IMR-90 (cell line): ENCODE data around the gene CROCC. TPM values are rescaled to one million over a fixed set of nuclear protein-coding genes. Genes with fewer than 3 reads are reported as not detected.

ENCODE experiments used
- ATAC-seq: fragments of 200-7000 bp; cut with Tn5 transposase; 2 replicates; pipeline ENCODE4 v1.9.1; 2020; ENCODE audit warnings: low read depth, mild to moderate bottlenecking, moderate library complexity
- BruUV-seq: library from RNA; stranded (reverse); fragments of 400-500 nt; replicated peaks from 2 replicates; lab custom pipeline; 2021; lab: Mats Ljungman, UMichigan
- CTCF ChIA-PET: fragments of 300-600 bp; formaldehyde crosslinking; extraction: SDS; loops from one replicate; lab custom pipeline; 2021; ENCODE audit warnings: antibody characterized with exemption; lab: Yijun Ruan, JAX
- POLR2A ChIA-PET: fragments of 300-600 bp; sonication (Branson Sonifier 250); formaldehyde crosslinking; loops from one replicate; lab custom pipeline; 2022; ENCODE audit warnings: antibody characterized with exemption; ENCODE audit not compliant: unreplicated experiment; lab: Charles Lee
- DNase-seq: peaks from one replicate; pipeline ENCODE4 v3.0.0; 2013
- H2AFZ ChIP-seq: replicated peaks from 2 replicates; pipeline ENCODE3; 2013; ENCODE audit warnings: low read length, mild to moderate bottlenecking; ENCODE audit not compliant: poor library complexity
- H2AK5ac ChIP-seq: 2 replicates; pipeline ENCODE4 v1.6.1; 2013; ENCODE audit warnings: low read depth, low read length, inconsistent platforms
- H2AK9ac ChIP-seq: replicated peaks from 2 replicates; pipeline ENCODE3; 2013; ENCODE audit warnings: mild to moderate bottlenecking, low read depth, low read length, moderate library complexity; ENCODE audit not compliant: poor library complexity
- H2BK120ac ChIP-seq: 2 replicates; pipeline ENCODE4 v1.6.1; 2013; ENCODE audit warnings: low read depth, low read length, inconsistent platforms
- H2BK15ac ChIP-seq: 3 replicates; pipeline ENCODE4 v1.6.1; 2013; ENCODE audit warnings: low read depth, low read length, inconsistent platforms
- H2BK20ac ChIP-seq: 2 replicates; pipeline ENCODE4 v1.6.1; 2013; ENCODE audit warnings: low read depth, mild to moderate bottlenecking, inconsistent platforms, low read length, moderate library complexity
- H2BK5ac ChIP-seq: 2 replicates; pipeline ENCODE4 v1.6.1; 2013; ENCODE audit warnings: mild to moderate bottlenecking, low read depth, low read length, inconsistent platforms; ENCODE audit not compliant: poor library complexity, severe bottlenecking
- H3K14ac ChIP-seq: replicated peaks from 2 replicates; pipeline ENCODE4 v1.6.1; 2013; ENCODE audit warnings: low read depth, low read length, inconsistent platforms
- H3K18ac ChIP-seq: 2 replicates; pipeline ENCODE4 v1.6.1; 2013; ENCODE audit warnings: low read depth, low read length, control low read depth
- H3K23ac ChIP-seq: 2 replicates; pipeline ENCODE4 v1.6.1; 2013; ENCODE audit warnings: low read depth, low read length, inconsistent platforms
- H3K27ac ChIP-seq: 2 replicates; pipeline ENCODE4 v1.5.1; 2013; ENCODE audit warnings: mild to moderate bottlenecking, control low read depth, low read length; ENCODE audit not compliant: insufficient read depth
- H3K27me3 ChIP-seq: 2 replicates; pipeline ENCODE4 v1.6.1; 2013; ENCODE audit warnings: low read length; ENCODE audit not compliant: control insufficient read depth, insufficient read depth
- H3K36me3 ChIP-seq: 2 replicates; pipeline ENCODE4 v1.6.1; 2013; ENCODE audit warnings: low read length, mixed read lengths; ENCODE audit not compliant: control insufficient read depth, insufficient read depth
- H3K4ac ChIP-seq: 2 replicates; pipeline ENCODE4 v1.6.1; 2013; ENCODE audit warnings: low read depth, low read length, inconsistent platforms
- H3K4me1 ChIP-seq: 2 replicates; pipeline ENCODE4 v1.6.1; 2013; ENCODE audit warnings: low read length, mixed read lengths; ENCODE audit not compliant: control insufficient read depth, insufficient read depth
- H3K4me2 ChIP-seq: 2 replicates; pipeline ENCODE4 v1.6.1; 2013; ENCODE audit warnings: low read depth, mild to moderate bottlenecking, control low read depth, low read length, moderate library complexity
- H3K4me3 ChIP-seq: 2 replicates; pipeline ENCODE4 v1.5.1; 2013; ENCODE audit warnings: low read depth, mild to moderate bottlenecking, control low read depth, low read length, moderate library complexity; ENCODE audit not compliant: insufficient read depth
- H3K56ac ChIP-seq: 2 replicates; pipeline ENCODE4 v1.6.1; 2013; ENCODE audit warnings: low read length, inconsistent platforms; ENCODE audit not compliant: insufficient read depth; ENCODE audit errors: extremely low read depth
- H3K79me1 ChIP-seq, 2 experiments: 2 replicates each; pipeline ENCODE4 v1.6.1; 2013; ENCODE audit warnings: low read length in 2 of 2, inconsistent platforms in 1 of 2, low read depth in 1 of 2
- H3K9ac ChIP-seq: 2 replicates; pipeline ENCODE4 v1.6.1; 2013; ENCODE audit warnings: low read depth, low read length, control low read depth
- H3K9me1 ChIP-seq: 2 replicates; pipeline ENCODE4 v1.6.1; 2013; ENCODE audit warnings: low read length, inconsistent platforms; ENCODE audit not compliant: insufficient read depth
- H3K9me3 ChIP-seq: 2 replicates; pipeline ENCODE4 v1.6.1; 2013; ENCODE audit warnings: low read length; ENCODE audit not compliant: control insufficient read depth, insufficient read depth
- H4K20me1 ChIP-seq: 2 replicates; pipeline ENCODE4 v1.6.1; 2013; ENCODE audit warnings: low read length, inconsistent platforms; ENCODE audit not compliant: insufficient read depth
- H4K5ac ChIP-seq: 2 replicates; pipeline ENCODE4 v1.6.1; 2013; ENCODE audit warnings: mild to moderate bottlenecking, low read depth, low read length, control low read depth
- H4K8ac ChIP-seq, 2 experiments: 2 replicates each; pipeline ENCODE4 v1.6.1; 2013; ENCODE audit warnings: low read depth in 2 of 2, low read length in 2 of 2, control low read depth in 1 of 2, inconsistent platforms in 1 of 2
- H4K91ac ChIP-seq: 2 replicates; pipeline ENCODE4 v1.6.1; 2013; ENCODE audit warnings: low read depth, low read length, inconsistent platforms; ENCODE audit not compliant: insufficient read depth
- BHLHE40 ChIP-seq: fragments of 150-350 bp; IDR thresholded peaks from 2 replicates; pipeline ENCODE4 v1.6.1; 2016; ENCODE audit warnings: mild to moderate bottlenecking, low read depth, low read length
- MAFK ChIP-seq: IDR thresholded peaks from 2 replicates; pipeline ENCODE4 v1.6.1; 2012; ENCODE audit warnings: low read depth, low read length, improper control_type of control experiment
- MXI1 ChIP-seq: IDR thresholded peaks from 2 replicates; pipeline ENCODE4 v1.6.1; 2012; ENCODE audit warnings: low read depth, mild to moderate bottlenecking, low read length, moderate library complexity, borderline replicate concordance
- RAD21 ChIP-seq: IDR thresholded peaks from 2 replicates; pipeline ENCODE4 v1.6.1; 2012; ENCODE audit warnings: low read length, improper control_type of control experiment
- RFX5 ChIP-seq: IDR thresholded peaks from 2 replicates; pipeline ENCODE4 v1.8.0; 2012; ENCODE audit warnings: low read depth, mild to moderate bottlenecking, low read length, moderate library complexity
- WGBS, 2 experiments: methylation state at CpG; one replicate each; pipeline versions ENCODE4 v1.1.5 to v1.1.7; 2013; ENCODE audit warnings: missing lambda C conversion rate in 2 of 2; ENCODE audit not compliant: insufficient read length in 1 of 2; ENCODE audit errors: extremely low coverage in 2 of 2; 5-methylcytosine and 5-hydroxymethylcytosine counted together
- dilution Hi-C: fragments of 300-500 bp; cut with HindIII; formaldehyde crosslinking; loops from one replicate; pipeline ENCODE4 v1.14.3; 2018; ENCODE audit warnings: low sequenced_read_pairs; ENCODE audit not compliant: unreplicated experiment
- in situ Hi-C: fragments of 300-500 bp; cut with MboI; formaldehyde crosslinking; loops from 3 replicates; pipeline ENCODE4 v1.14.3; 2019; ENCODE audit warnings: low sequenced_read_pairs, inconsistent platforms, mixed read lengths
- intact Hi-C: fragments of 100-400 bp; cut with micrococcal nuclease; formaldehyde crosslinking; loops from 2 replicates; pipeline ENCODE4 v1.10.0; 2022
- polyA plus RNA-seq, 3 experiments: library from polyadenylated mRNA; depleted of rRNA; stranded (reverse); fragments of >200 nt; gene quantifications; 2 replicates each; pipeline ENCODE4 v1.2.3, GENCODE V29; 2012; ENCODE audit warnings: low replicate concordance in 1 of 3
- total RNA-seq: library from RNA; depleted of rRNA; stranded (reverse); fragments of >200 nt; gene quantifications from 2 replicates; pipeline ENCODE4 v1.2.3, GENCODE V29; 2012

Gene CROCC
- total and polyA plus RNA-seq, 2 of the 4 experiments (the other 2 are of a cell fraction), result 7.5 to 13.7 TPM

DNA sequence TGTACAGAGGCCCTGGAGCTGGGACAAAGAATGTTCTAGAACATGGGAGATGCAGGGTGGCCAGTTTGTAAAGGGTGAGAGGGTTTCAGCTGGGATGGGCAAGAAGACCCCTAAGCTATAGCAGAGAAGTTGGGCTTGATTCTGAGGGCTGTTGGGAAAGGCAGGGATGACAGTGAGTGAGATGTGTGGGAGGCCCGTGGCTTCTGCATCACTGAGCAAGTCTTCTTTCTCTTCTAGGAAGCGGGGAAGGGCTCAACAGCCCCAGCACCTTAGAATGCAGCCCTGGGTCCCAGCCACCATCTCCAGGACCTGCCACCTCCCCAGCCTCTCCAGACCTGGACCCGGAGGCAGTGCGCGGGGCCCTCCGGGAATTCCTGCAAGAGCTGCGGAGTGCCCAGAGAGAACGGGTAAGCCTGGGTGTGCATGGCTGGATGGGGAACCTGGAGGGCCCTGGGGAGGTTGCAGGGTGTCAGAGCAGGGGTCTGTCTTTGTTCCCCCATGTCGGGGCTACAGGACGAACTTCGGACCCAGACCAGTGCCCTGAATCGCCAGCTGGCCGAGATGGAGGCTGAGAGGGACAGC lies 43.8 kb downstream of the CROCC start:
- no peak overlapping the region for H2BK20ac ChIP-seq
- H2AK9ac ChIP-seq, result peak overlapping the region; percentile 28
- no peak overlapping the region for H2AFZ ChIP-seq
- in situ Hi-C loops, result no loop called here
- ATAC-seq (no peak), DNase-seq (no peak)
- no peak overlapping the region for H2AK5ac ChIP-seq
- H2BK120ac ChIP-seq, result no peak overlapping the region
- H3K27ac ChIP-seq, result no peak overlapping the region
- no peaks in the 10 kb centered on the region for H3K9me3 ChIP-seq
- no peak overlapping the region for H3K9ac ChIP-seq
- H3K56ac ChIP-seq, result no peak overlapping the region
- no peak overlapping the region for H4K8ac ChIP-seq
- H3K18ac ChIP-seq, result no peak overlapping the region
- H3K27me3 ChIP-seq, result no peaks in the 10 kb centered on the region; the same call in 1 of the 2 replicates
- BruUV-seq, result no TSS peak
- no peak overlapping the region for H4K5ac ChIP-seq
- H3K36me3 ChIP-seq, result peaks cover 11% of the 10 kb centered on the region; the same call in 1 of the 2 replicates
- H3K9me1 ChIP-seq, result 0 out of 2 replicates have a peak, but pooled peaks cover under 1% of the 10 kb centered on the region
- peaks cover 12% of the 10 kb centered on the region for H4K20me1 ChIP-seq
- no peak overlapping the region for H3K4me3 ChIP-seq
- ChIA-PET POLR2A (no interaction called here), CTCF (interaction anchor here (0.6 kb wide), 1 partner anchor 14 kb away, joined by 4 read pairs; no protein-coding TSS in a partner anchor)
- no peak overlapping the region for H3K23ac ChIP-seq
- intact Hi-C loops, result no loop called here
- peaks cover 7% of the 10 kb centered on the region for H3K4me1 ChIP-seq
- no peak overlapping the region for H2BK15ac ChIP-seq
- no peak overlapping the region for H3K4ac ChIP-seq
- dilution Hi-C loops, result no loop called here
- 100% methylated on average over 4 of the region's 13 CpGs; no CpG with 5 or more reads in 1 of the 2 experiments for WGBS, 2 experiments
- no peak overlapping the region for H3K14ac ChIP-seq
- TF ChIP-seq MXI1 (no peak), RFX5 (no peak), MAFK (no peak), RAD21 (no peak), BHLHE40 (no peak)
- H4K91ac ChIP-seq, result no peak overlapping the region
- 0 out of 4 replicates have a peak, but pooled peaks cover 0 to under 1% of the 10 kb centered on the region in 2 experiments for H3K79me1 ChIP-seq
- H2BK5ac ChIP-seq, result no peak overlapping the region
- H3K4me2 ChIP-seq, result no peak overlapping the region
